Subcutaneous adipose tissue (tissue), 4 donors: ENCODE results near the gene NAAA. TPM values are rescaled to one million over a fixed set of nuclear protein-coding genes. Genes with fewer than 3 reads are reported as not detected.

Source experiments
- total RNA-seq, 4 donors: library from RNA; depleted of rRNA; stranded (reverse); fragments of >200 nt; gene quantifications; one replicate each; pipeline ENCODE4 v1.1.0, GENCODE V29; 2016
- TF ChIP-seq, protein P1 (sequence below): fragments of 450-650 bp; IDR thresholded peaks from one replicate; pipeline ENCODE4 v1.5.1; 2016; ENCODE audit warnings: low read depth, mild to moderate bottlenecking, control low read depth, antibody characterized with exemption, moderate library complexity

NAAA gene
- 100 to 1,000 TPM in 1 of 4 donors, 10 to 100 TPM in 3; 61.7 to 148 (median 80.4) TPM for total RNA-seq

DNA sequence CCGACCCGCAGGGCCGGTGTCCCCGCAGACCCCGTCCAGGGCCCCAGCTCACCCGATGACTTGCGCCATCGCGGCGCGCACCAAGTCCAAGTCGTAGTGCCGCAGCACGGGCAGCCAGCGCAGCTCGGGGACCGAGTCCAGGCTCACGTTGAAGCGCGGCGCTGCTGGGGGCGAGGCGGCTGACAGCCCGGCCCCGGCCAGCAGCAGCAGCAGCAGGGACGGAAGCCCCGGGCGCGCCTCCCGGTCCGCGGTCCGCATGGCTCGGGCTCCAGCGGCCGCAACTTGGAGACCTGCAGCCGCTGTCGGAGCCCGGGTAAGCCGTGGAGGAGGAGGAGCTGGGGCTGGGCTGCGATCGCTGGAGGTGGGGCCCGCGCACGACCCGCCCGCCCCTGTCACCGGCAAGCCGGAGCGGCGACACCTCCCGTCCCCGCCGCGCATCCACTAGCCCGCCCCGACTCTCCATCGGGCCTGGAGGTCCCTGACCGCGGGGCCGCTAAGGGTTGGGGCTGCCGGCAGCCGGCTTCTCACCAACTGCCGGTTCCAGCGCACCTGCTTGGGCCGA lies at the start of gene NAAA:
NAAA (minus strand) TSS at position 322 of the 562 bp plus-strand sequence; CDS start at position 258, 64 bp downstream.
- TF ChIP-seq, protein P1, sequence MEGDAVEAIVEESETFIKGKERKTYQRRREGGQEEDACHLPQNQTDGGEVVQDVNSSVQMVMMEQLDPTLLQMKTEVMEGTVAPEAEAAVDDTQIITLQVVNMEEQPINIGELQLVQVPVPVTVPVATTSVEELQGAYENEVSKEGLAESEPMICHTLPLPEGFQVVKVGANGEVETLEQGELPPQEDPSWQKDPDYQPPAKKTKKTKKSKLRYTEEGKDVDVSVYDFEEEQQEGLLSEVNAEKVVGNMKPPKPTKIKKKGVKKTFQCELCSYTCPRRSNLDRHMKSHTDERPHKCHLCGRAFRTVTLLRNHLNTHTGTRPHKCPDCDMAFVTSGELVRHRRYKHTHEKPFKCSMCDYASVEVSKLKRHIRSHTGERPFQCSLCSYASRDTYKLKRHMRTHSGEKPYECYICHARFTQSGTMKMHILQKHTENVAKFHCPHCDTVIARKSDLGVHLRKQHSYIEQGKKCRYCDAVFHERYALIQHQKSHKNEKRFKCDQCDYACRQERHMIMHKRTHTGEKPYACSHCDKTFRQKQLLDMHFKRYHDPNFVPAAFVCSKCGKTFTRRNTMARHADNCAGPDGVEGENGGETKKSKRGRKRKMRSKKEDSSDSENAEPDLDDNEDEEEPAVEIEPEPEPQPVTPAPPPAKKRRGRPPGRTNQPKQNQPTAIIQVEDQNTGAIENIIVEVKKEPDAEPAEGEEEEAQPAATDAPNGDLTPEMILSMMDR = no peak

DNA sequence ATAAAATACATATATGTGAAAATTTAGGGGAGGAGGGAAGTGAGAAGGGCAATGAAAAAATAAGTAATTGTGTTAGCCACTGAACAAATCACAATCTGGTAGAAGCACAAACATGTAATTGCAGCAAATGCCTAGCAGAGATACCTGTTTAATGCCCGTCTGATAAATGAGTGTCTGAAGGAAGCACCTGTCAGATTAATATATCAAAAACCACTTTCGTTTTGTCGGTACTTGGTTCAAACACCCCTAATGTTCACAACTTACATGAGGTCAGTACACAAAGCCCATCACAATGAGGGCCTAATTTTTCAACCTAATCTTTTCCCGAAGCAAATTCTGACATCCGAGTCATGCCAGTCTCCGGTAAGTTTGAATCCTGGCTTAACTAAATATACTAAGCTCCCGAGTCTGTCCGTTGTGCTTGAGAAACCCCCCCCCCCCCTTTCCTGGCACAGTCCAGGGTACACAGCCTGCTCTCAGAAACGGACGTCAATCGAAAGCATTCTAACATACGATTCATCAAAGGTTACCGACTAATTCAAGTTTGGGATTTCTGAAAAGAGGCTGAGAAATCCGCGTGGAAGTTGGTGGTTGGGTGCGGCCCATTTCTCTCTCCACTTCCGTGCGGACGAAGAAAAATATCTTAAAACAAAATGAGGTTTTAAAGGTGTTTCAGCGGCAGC lies 49.2 kb upstream of the NAAA start:
- TF ChIP-seq, protein P1 = no peak

DNA sequence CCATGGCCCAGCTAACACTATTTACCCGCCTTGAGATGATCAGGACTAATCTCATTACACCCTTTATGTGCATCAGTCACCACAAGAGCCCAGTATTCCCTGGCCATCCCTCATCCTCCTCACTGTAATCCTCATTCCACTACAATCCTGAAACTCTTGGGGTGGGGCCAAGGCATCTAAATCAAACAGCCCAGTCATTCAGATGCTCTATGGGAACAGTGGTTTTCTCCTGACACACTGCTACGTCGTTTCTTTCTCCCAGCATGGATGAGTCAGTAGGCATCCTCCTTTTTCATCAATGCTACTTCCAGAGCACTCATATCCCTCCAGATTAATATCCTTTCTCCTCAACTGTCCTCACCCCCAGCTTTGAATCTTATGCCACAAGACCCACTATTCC lies 44.3 kb upstream of the NAAA start:
- TF ChIP-seq, protein P1 = no peak

DNA sequence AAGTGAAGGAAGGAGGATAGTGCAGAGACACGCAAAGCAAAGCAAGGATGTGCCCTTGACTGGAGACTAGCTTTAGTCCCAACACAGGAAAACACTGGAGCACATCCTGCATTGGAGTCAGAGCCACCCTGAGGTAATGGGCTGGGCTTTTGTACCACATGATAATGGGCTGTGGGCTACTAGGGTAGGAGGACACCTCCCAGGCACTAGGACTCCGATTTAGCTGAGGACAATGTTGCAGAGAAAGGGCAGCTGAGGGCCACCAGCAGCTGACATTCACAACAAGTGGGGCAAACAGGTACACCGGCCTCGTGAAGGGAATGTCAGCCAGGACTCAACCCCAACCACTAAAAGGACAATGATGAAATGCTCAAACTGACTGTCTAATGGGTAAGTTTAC lies 39.8 kb upstream of the NAAA start:
- TF ChIP-seq, protein P1 = no peak

DNA sequence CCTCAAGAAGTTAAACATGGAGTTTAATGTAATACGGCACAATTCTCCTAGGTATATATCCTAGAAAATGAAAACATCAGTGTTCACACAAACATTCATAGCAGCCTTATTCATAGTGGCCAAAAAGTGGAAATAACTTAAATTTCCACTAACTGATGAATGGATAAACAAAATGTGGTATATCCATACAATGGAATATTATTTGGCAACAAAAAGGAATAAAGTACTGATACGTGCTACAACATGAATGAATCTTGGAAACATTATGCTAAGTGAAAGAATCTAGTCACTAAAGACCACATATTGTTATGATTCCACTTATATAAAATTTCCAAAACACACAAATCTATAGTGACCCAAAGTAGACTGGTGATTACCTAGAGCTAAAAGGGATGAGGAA lies 35.4 kb upstream of the NAAA start:
- TF ChIP-seq, protein P1 = no peak

DNA sequence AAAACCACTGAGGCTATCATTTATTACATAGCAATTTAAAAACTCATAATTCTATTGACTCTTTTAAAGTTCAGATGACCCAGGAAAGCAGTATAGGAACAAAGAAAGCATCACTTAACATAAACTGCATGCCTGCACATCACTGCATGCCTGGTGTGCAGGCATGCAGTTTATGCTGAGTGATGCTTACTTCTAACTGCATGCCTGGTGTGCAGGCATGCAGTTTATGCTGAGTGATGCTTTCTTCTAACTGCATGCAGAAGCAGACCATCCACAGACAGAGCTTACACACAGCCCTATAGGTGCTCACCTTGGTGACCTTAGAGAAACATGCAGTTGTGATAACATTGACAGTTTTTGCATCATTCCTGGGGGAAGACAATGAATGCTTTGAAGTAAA lies 33.0 kb upstream of the NAAA start:
- TF ChIP-seq, protein P1 = no peak

DNA sequence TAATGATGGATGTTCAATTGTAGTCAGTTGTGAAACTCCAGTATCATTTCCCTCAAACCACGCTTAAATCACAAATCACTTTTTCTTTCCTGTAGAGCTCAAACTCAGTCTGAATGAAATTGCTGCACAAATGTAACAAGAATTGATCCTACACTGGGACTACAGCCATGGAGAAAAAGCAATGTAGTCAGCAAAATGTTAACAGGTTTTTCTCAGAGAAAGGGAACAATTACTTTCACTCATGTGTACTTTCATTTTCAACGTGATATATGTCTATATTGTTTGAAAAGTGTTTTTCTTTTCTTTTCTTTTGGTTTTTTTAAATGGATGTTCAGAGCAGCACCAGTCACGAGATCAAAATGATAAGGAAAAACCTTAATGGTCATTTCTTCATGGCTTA lies 27.3 kb upstream of the NAAA start:
- TF ChIP-seq, protein P1 = no peak
